HepG2 (cell line): ENCODE measurements around the gene AKAP14. TPM values are rescaled to one million over a fixed set of nuclear protein-coding genes. Genes with fewer than 3 reads are reported as not detected.

Experiments used
- ATAC-seq: fragments of 200-7000 bp; cut with Tn5 transposase; 3 replicates; pipeline ENCODE4 v1.9.1; 2020; ENCODE audit warnings: mild to moderate bottlenecking, moderate library complexity
- BruUV-seq: library from RNA; stranded (reverse); fragments of 400-500 nt; replicated peaks from 2 replicates; lab custom pipeline; 2021; lab: Mats Ljungman, UMichigan
- CTCF ChIA-PET: fragments of 300-600 bp; formaldehyde crosslinking; extraction: SDS; loops from one replicate; lab custom pipeline; 2021; ENCODE audit warnings: low total read pairs, inconsistent platforms, low intra/inter-chr PET ratio; lab: Yijun Ruan, JAX
- POLR2A ChIA-PET: fragments of 350-600 bp; sonication (Branson Sonifier 250); formaldehyde crosslinking; loops from one replicate; lab custom pipeline; 2020; ENCODE audit warnings: antibody characterized with exemption, inconsistent platforms; lab: Yijun Ruan, JAX
- DNase-seq: peaks from one replicate; pipeline ENCODE4 v3.0.0-alpha.2; 2015; ENCODE audit warnings: low spot score
- FAIRE-seq: peaks from 3 replicates; lab custom pipeline; 2011; peaks lifted over from hg19 to GRCh38; lab: Jason Lieb, UNC
- H2AFZ ChIP-seq: one replicate; pipeline ENCODE4 v1.6.1; 2011; ENCODE audit warnings: low read length, inconsistent platforms
- H3K27ac ChIP-seq: fragments of 300-600 bp; 3 replicates; pipeline ENCODE4 v1.8.0; 2011; ENCODE audit warnings: mixed run types, mild to moderate bottlenecking, mixed read lengths, low read length, inconsistent platforms; ENCODE audit not compliant: insufficient read depth; ENCODE audit errors: extremely low read length
- H3K27me3 ChIP-seq, 2 experiments: fragments of 200-600 bp in 1 of 2; 2 replicates in 1 of 2; 3 replicates in 1 of 2; pipeline versions ENCODE4 v1.6.0 to v1.8.0; 2011; ENCODE audit warnings: low read length in 2 of 2, mild to moderate bottlenecking in 2 of 2, moderate library complexity in 2 of 2, inconsistent platforms in 1 of 2; ENCODE audit not compliant: insufficient read depth in 2 of 2, control insufficient read depth in 1 of 2
- H3K36me3 ChIP-seq, 2 experiments: fragments of 200-600 bp in 1 of 2; replicated peaks in 1 of 2; 2 replicates in 1 of 2; 3 replicates in 1 of 2; pipeline versions ENCODE4 v1.5.1 to v1.8.0; 2011; ENCODE audit warnings: low read length in 2 of 2, inconsistent platforms in 1 of 2; ENCODE audit not compliant: insufficient read depth in 2 of 2, control insufficient read depth in 1 of 2
- H3K4me1 ChIP-seq: 2 replicates; pipeline ENCODE4 v1.5.1; 2012; ENCODE audit warnings: low read length, inconsistent platforms; ENCODE audit not compliant: insufficient read depth
- H3K4me2 ChIP-seq: 2 replicates; pipeline ENCODE4 v1.6.0; 2011; ENCODE audit warnings: low read depth, low read length, inconsistent platforms
- H3K4me3 ChIP-seq, 3 experiments: fragments of 200-600 bp in 1 of 3; sonication (generic), shearing (Covaris generic) in 1 of 3; replicated peaks in 1 of 3; 2 replicates each; pipeline ENCODE4 v1.5.1; 2011 to 2016; ENCODE audit warnings: low read length in 3 of 3, inconsistent platforms in 2 of 3, low read depth in 2 of 3, mild to moderate bottlenecking in 2 of 3, control low read depth in 1 of 3, mixed read lengths in 1 of 3; ENCODE audit not compliant: insufficient read depth in 1 of 3
- H3K79me2 ChIP-seq: one replicate; pipeline ENCODE4 v1.6.1; 2011; ENCODE audit warnings: low read length, inconsistent platforms; ENCODE audit not compliant: insufficient read depth
- H3K9ac ChIP-seq: 2 replicates; pipeline ENCODE4 v1.6.0; 2011; ENCODE audit warnings: mild to moderate bottlenecking, low read depth, low read length, inconsistent platforms; ENCODE audit not compliant: insufficient read depth
- H3K9me3 ChIP-seq: 2 replicates; pipeline ENCODE4 v1.5.1; 2012; ENCODE audit warnings: mild to moderate bottlenecking, low read length
- H4K20me1 ChIP-seq: 2 replicates; pipeline ENCODE4 v1.6.0; 2011; ENCODE audit warnings: inconsistent platforms, mild to moderate bottlenecking, low read length, moderate library complexity; ENCODE audit not compliant: insufficient read depth
- GLI4 ChIP-seq: sonication (generic); formaldehyde crosslinking; IDR thresholded peaks from 2 replicates; pipeline ENCODE4 v1.5.1; 2020; ENCODE audit warnings: missing genetic modification reagents, mild to moderate bottlenecking, moderate library complexity, borderline replicate concordance
- NFE2L2 ChIP-seq: fragments of 150-350 bp; IDR thresholded peaks from 2 replicates; pipeline ENCODE4 v1.6.1; 2014; ENCODE audit warnings: low read length
- ZHX2 ChIP-seq, 2 experiments: sonication (generic) in 1 of 2; formaldehyde crosslinking in 1 of 2; IDR thresholded peaks; 2 replicates each; pipeline versions ENCODE4 v1.6.1 to v1.9.0; 2014 to 2022; ENCODE audit warnings: antibody characterized with exemption in 1 of 2, borderline replicate concordance in 1 of 2, inconsistent platforms in 1 of 2, low read depth in 1 of 2, missing genetic modification reagents in 1 of 2
- ZNF207 ChIP-seq: fragments of 450-650 bp; IDR thresholded peaks from 2 replicates; pipeline ENCODE4 v1.6.1; 2016; ENCODE audit warnings: antibody characterized with exemption, borderline replicate concordance
- ZNF225 ChIP-seq: sonication (generic); formaldehyde crosslinking; IDR thresholded peaks from 2 replicates; pipeline ENCODE4 v1.4.0; 2020; ENCODE audit warnings: mild to moderate bottlenecking, missing genetic modification reagents
- ZNF670 ChIP-seq: sonication (generic); formaldehyde crosslinking; IDR thresholded peaks from 2 replicates; pipeline ENCODE4 v1.8.0; 2022; ENCODE audit warnings: mild to moderate bottlenecking, missing genetic modification reagents, borderline replicate concordance
- ZNF792 ChIP-seq: IDR thresholded peaks from 2 replicates; pipeline ENCODE4 v1.6.1; 2016
- ZSCAN9 ChIP-seq: IDR thresholded peaks from 2 replicates; pipeline ENCODE4 v1.6.1; 2016; ENCODE audit warnings: borderline replicate concordance
- WGBS: methylation state at CpG from one replicate; pipeline ENCODE4 v1.1.6; 2017; ENCODE audit warnings: low lambda C conversion rate; 5-methylcytosine and 5-hydroxymethylcytosine counted together
- in situ Hi-C: cut with HindIII; loops from 2 replicates; pipeline ENCODE4 v1.10.0; 2017; ENCODE audit warnings: low pct_unique_long_range_greater_than_20kb; ENCODE audit not compliant: extremely low pct_ligation_motif_present
- intact Hi-C: fragments of 100-400 bp; cut with micrococcal nuclease; formaldehyde crosslinking; loops from one replicate; pipeline ENCODE4 v1.10.0; 2022; ENCODE audit not compliant: unreplicated experiment
- polyA plus RNA-seq, 8 experiments: library from polyadenylated mRNA; depleted of rRNA in 3 of 8; stranded (reverse) in 7 of 8; unstranded in 1 of 8; fragments of >200 nt; fragmentation: Illumina TruSeq in 4 of 8; extraction: Trizol in 4 of 8; gene quantifications; 2 replicates each; pipeline versions ENCODE4 v1.2.1 to v1.2.3, GENCODE V29; 2011 to 2016; ENCODE audit warnings: low read depth in 4 of 8, missing spikeins in 1 of 8, mixed read lengths in 1 of 8; ENCODE audit not compliant: insufficient read depth in 1 of 8
- total RNA-seq, 5 experiments: library from RNA; depleted of rRNA; stranded (reverse); fragments of >200 nt; fragmentation: Illumina TruSeq; extraction: Trizol; gene quantifications; 2 replicates each; pipeline ENCODE4 v1.2.3, GENCODE V29; 2016; ENCODE audit warnings: low read depth in 1 of 5

The AKAP14 gene
- total and polyA plus RNA-seq, 2 of the 13 experiments (the other 11 are each of a cell fraction or from before 2014, with no cell fraction given) = 0.20 to 1.7 TPM

DNA sequence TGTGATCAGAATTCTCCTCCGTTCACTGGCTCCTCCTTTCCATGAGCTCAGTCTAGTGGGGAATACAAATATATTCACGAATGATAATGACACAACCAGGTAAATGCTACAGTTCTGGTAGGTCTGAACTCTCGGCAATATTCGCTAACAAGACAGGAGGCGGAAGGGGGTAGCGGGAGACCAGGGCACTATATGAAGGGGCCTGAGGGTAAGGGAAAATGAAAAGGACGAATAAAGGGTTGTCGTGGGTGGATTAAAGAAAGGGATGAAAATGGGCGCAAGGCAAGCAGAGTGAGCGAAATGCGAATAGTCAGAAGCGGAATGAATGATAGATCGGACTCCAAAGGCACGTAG lies 47.1 kb downstream of the AKAP14 start:
- no peak overlapping the region for H2AFZ ChIP-seq
- POLR2A ChIA-PET = interaction anchor here (1.1 to 2.7 kb wide), 4 partner anchors 8 to 186 kb away, joined by 3 to 10 read pairs (median 4); partner anchors contain the start of gene RPL39
- in situ Hi-C loops = no loop called here

DNA sequence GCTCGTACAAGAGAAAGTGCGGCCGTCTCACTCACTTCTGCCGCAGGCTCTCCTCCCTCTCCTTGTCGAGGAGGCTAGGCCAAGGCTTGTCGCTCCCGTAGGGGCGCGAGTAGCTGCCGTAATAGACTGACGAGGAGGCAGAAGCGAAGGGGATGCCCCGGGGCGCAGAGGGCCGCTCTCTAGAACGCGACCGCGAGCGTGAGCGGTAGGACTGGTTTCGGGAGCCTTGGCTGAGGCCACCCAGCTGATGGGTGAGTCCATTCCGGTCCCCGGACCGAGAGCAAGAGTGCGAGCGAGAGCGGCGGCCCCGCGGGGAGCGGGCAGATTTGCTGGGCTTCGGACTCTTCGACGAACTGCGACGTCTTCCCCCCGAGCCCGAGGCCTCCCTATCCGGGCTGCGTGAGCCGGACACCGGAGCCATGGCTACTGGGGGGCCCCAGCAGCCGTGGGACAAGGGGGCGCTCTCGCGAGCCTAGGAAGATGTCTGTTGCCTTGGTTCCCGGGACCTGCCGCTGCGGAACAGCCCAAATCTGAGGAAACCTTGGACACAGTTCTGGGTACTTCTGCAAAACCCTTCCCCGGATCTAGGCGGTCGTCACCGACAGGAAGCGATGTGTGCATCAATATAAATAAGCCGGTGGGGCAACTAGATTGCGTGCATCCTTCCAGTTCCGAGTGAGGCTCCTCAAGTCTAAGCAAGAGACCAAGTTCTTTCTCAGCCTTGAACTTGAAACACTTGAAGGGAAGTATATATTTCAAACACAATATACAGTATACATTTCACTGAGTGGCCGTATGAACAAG lies 47.7 kb downstream of the AKAP14 start, which contains the start of gene NKAP:
TSS of gene NKAP (minus strand) at position 567 of the 804 bp plus-strand sequence. CDS start at position 421, 146 bp downstream.
- H3K4me3 ChIP-seq = peak within 1 kb of the TSS; percentile 67 to 85 (median 76)
- ATAC-seq (peak; percentile 93), DNase-seq (peak; percentile 86), FAIRE-seq (peak; percentile 97)
- in situ Hi-C loops = no loop called here
- no peaks in the 10 kb centered on the region for H4K20me1 ChIP-seq
- H2AFZ ChIP-seq = peak within 1 kb of the TSS; percentile 90
- peaks cover 12% of the 10 kb centered on the region for H3K4me1 ChIP-seq
- peak within 1 kb of the TSS; percentile 89 for H3K27ac ChIP-seq
- H3K9me3 ChIP-seq = no peaks in the 10 kb centered on the region
- ChIA-PET CTCF (no interaction called here), POLR2A (interaction anchor here (0.7 to 2.7 kb wide), 5 partner anchors 8 to 249 kb away, joined by 3 to 10 read pairs (median 4); partner anchors contain the start of gene RPL39)
- no peaks in the 10 kb centered on the region for H3K27me3 ChIP-seq
- H3K4me2 ChIP-seq = peak within 1 kb of the TSS; percentile 76
- intact Hi-C loops = loop anchor here (1.0 kb wide), 1 partner anchor 90 kb away; no protein-coding TSS in a partner anchor
- peak within 1 kb of the TSS; percentile 82 for H3K9ac ChIP-seq
- H3K36me3 ChIP-seq = no peaks in the 10 kb centered on the region
- WGBS = 0% methylated on average over 4 of the region's 59 CpGs
- BruUV-seq = TSS peak; percentile 80
- peaks cover 8% of the 10 kb centered on the region for H3K79me2 ChIP-seq
- TF ChIP-seq ZNF225 (CRISPR knock-in tag) = no peak
- TF ChIP-seq GLI4 (CRISPR knock-in tag) = no peak
- no peak for TF ChIP-seq ZHX2 (IDR thresholded peaks at IDR 0.05; ENCODE audit: low read depth)
- TF ChIP-seq ZHX2 (CRISPR knock-in tag; IDR thresholded peaks at IDR 0.05; ENCODE audit: borderline replicate concordance) = no peak
- no peak for TF ChIP-seq NFE2L2
- no peak for TF ChIP-seq ZNF207
- TF ChIP-seq ZSCAN9 = no peak; the same call in 1 of the 2 replicates

More for the DNA sequence above, 47.1 kb downstream of the AKAP14 start:
- BruUV-seq = no TSS peak
- DNase-seq (peak; percentile 9), FAIRE-seq (peak; percentile 76)
- H3K36me3 ChIP-seq = no peaks in the 10 kb centered on the region
- intact Hi-C loops = loop anchor here (1.0 kb wide), 1 partner anchor 90 kb away; no protein-coding TSS in a partner anchor
- TF ChIP-seq ZNF792 (0 out of 2 replicates have a peak, but pooled peaks have one; percentile 0), ZNF670 (CRISPR knock-in tag) (no peak)
- TF ChIP-seq, all 625 proteins: peak for 1
- peaks cover 12% of the 10 kb centered on the region for H3K4me1 ChIP-seq
- no peaks in the 10 kb centered on the region for H3K27me3 ChIP-seq
- peak overlapping the region; percentile 76 for H3K4me2 ChIP-seq
- H3K27ac ChIP-seq = peak overlapping the region; percentile 89
- CTCF ChIA-PET = no interaction called here
- ATAC-seq = peak; percentile 63
- 4% methylated on average over 12 of the region's 14 CpGs for WGBS
- H3K79me2 ChIP-seq = peaks cover 8% of the 10 kb centered on the region
- no peaks in the 10 kb centered on the region for H4K20me1 ChIP-seq
- peak overlapping the region; percentile 67 to 85 (median 76) for H3K4me3 ChIP-seq
- H3K9ac ChIP-seq = peak overlapping the region; percentile 82
- H3K9me3 ChIP-seq = no peaks in the 10 kb centered on the region
